ENCODE data around the gene RAB3D. TPM values are rescaled to one million over a fixed set of nuclear protein-coding genes. Genes with fewer than 3 reads are reported as not detected.

RAB3D gene
- total RNA-seq, 1 experiment from 2014 or later: 28.9 TPM

DNA sequence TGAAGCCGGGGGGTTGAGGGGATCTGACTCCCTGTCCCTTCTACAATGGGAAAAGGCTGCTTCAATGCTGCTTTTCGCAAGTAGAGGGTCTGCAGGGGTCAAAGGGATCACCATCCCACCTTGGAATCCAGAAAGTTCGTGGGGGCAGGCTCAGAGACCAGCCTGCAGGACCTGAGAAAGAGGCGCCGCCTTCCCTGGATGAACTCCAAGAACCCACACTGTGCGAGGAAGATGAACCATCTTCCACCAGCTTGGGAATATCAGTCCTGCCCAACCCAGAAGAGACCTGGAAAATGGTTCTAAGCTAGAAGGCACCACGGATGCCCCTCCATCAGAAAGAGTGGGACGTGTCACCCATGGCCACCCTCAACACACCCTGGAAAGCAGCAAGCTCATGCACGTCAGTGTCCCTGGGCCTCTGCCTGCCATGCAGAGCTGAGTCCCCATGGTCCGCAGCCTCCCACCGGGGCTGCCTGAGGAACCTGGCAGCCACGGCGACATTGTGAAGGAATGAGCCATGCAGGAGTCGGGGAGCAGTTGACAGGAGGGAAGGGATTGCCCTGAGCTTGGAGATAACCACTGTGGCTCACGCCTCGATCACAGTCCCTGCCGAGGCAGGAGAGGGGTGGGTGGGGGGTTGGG is 14.6 kb downstream of the RAB3D start:
- no peak overlapping the region for H3K27ac ChIP-seq (ENCODE audit: low read depth, low read length)
- intact Hi-C loops (cut with micrococcal nuclease): no loop called here
- no peaks in the 10 kb centered on the region for H3K9me2 ChIP-seq (ENCODE audit: insufficient read depth)
- no peaks in the 10 kb centered on the region for H3K9me3 ChIP-seq (ENCODE audit: control insufficient read depth in 1 of 2, insufficient read depth in 1 of 2, low read depth in 1 of 2, low read length in 2 of 2)
- H3K4me3 ChIP-seq (replicated peaks in 1 of 2; ENCODE audit: low read depth in 1 of 2, low read length in 2 of 2): no peak overlapping the region
- no peaks in the 10 kb centered on the region for H4K20me1 ChIP-seq (ENCODE audit: insufficient read depth)
- ChIA-PET RAD21 (ENCODE audit: low non-redundant PET in 1 of 2, low total read pairs in 2 of 2, uncharacterized antibody in 2 of 2, unreplicated experiment in 2 of 2) (interaction anchor here in 1 of 2 experiments (0.6 kb wide), 1 partner anchor 15 kb away, joined by 3 read pairs; no protein-coding TSS in a partner anchor), POLR2A (no interaction called here), CTCF (no interaction called here)
- DNase-seq (ENCODE audit: low read depth, low spot score) (no peak), ATAC-seq (no peak)
- no peak overlapping the region for H2AFZ ChIP-seq (ENCODE audit: low read depth, low read length, poor library complexity, severe bottlenecking)
- no peak overlapping the region for H3K4me2 ChIP-seq (ENCODE audit: low read length)
- H3K36me3 ChIP-seq (ENCODE audit: control insufficient read depth in 1 of 2, insufficient read depth in 2 of 2, low read length in 2 of 2): 0 out of 4 replicates have a peak, but pooled peaks cover 0 to 3% of the 10 kb centered on the region in 2 experiments
- TF ChIP-seq SIN3A (IDR thresholded peaks at IDR 0.05; ENCODE audit: low read depth): no peak
- TF ChIP-seq, protein P1, sequence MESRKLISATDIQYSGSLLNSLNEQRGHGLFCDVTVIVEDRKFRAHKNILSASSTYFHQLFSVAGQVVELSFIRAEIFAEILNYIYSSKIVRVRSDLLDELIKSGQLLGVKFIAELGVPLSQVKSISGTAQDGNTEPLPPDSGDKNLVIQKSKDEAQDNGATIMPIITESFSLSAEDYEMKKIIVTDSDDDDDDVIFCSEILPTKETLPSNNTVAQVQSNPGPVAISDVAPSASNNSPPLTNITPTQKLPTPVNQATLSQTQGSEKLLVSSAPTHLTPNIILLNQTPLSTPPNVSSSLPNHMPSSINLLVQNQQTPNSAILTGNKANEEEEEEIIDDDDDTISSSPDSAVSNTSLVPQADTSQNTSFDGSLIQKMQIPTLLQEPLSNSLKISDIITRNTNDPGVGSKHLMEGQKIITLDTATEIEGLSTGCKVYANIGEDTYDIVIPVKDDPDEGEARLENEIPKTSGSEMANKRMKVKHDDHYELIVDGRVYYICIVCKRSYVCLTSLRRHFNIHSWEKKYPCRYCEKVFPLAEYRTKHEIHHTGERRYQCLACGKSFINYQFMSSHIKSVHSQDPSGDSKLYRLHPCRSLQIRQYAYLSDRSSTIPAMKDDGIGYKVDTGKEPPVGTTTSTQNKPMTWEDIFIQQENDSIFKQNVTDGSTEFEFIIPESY (IDR thresholded peaks at IDR 0.05; ENCODE audit: extremely low read depth, insufficient replicate concordance, low read length): no peak
- TF ChIP-seq POLR2AphosphoS5 (IDR thresholded peaks at IDR 0.05; ENCODE audit: low read depth, low read length): no peak
- no peak for TF ChIP-seq CEBPB (IDR thresholded peaks at IDR 0.05; ENCODE audit: low read depth)
- TF ChIP-seq, protein P2, sequence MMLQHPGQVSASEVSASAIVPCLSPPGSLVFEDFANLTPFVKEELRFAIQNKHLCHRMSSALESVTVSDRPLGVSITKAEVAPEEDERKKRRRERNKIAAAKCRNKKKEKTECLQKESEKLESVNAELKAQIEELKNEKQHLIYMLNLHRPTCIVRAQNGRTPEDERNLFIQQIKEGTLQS (IDR thresholded peaks at IDR 0.05): no peak
- TF ChIP-seq, protein P3, sequence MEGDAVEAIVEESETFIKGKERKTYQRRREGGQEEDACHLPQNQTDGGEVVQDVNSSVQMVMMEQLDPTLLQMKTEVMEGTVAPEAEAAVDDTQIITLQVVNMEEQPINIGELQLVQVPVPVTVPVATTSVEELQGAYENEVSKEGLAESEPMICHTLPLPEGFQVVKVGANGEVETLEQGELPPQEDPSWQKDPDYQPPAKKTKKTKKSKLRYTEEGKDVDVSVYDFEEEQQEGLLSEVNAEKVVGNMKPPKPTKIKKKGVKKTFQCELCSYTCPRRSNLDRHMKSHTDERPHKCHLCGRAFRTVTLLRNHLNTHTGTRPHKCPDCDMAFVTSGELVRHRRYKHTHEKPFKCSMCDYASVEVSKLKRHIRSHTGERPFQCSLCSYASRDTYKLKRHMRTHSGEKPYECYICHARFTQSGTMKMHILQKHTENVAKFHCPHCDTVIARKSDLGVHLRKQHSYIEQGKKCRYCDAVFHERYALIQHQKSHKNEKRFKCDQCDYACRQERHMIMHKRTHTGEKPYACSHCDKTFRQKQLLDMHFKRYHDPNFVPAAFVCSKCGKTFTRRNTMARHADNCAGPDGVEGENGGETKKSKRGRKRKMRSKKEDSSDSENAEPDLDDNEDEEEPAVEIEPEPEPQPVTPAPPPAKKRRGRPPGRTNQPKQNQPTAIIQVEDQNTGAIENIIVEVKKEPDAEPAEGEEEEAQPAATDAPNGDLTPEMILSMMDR (IDR thresholded peaks at IDR 0.05 in 2 of 3, conservative IDR thresholded peaks at IDR 0.05 in 1 of 3; ENCODE audit: borderline replicate concordance in 1 of 3, insufficient read depth in 1 of 3, low read depth in 2 of 3, low read length in 2 of 3): no peak
- TF ChIP-seq EZH2phosphoT487 (IDR thresholded peaks at IDR 0.05; ENCODE audit: borderline replicate concordance): no peak
- TF ChIP-seq EZH2 (IDR thresholded peaks at IDR 0.05): no peak
- TF ChIP-seq ZNF274 (IDR thresholded peaks at IDR 0.05; ENCODE audit: low read depth, low read length): no peak
- no peak for TF ChIP-seq POLR2A (IDR thresholded peaks at IDR 0.05; ENCODE audit: borderline replicate concordance, extremely low read depth, insufficient read depth, insufficient read length)
- TF ChIP-seq, protein P4, sequence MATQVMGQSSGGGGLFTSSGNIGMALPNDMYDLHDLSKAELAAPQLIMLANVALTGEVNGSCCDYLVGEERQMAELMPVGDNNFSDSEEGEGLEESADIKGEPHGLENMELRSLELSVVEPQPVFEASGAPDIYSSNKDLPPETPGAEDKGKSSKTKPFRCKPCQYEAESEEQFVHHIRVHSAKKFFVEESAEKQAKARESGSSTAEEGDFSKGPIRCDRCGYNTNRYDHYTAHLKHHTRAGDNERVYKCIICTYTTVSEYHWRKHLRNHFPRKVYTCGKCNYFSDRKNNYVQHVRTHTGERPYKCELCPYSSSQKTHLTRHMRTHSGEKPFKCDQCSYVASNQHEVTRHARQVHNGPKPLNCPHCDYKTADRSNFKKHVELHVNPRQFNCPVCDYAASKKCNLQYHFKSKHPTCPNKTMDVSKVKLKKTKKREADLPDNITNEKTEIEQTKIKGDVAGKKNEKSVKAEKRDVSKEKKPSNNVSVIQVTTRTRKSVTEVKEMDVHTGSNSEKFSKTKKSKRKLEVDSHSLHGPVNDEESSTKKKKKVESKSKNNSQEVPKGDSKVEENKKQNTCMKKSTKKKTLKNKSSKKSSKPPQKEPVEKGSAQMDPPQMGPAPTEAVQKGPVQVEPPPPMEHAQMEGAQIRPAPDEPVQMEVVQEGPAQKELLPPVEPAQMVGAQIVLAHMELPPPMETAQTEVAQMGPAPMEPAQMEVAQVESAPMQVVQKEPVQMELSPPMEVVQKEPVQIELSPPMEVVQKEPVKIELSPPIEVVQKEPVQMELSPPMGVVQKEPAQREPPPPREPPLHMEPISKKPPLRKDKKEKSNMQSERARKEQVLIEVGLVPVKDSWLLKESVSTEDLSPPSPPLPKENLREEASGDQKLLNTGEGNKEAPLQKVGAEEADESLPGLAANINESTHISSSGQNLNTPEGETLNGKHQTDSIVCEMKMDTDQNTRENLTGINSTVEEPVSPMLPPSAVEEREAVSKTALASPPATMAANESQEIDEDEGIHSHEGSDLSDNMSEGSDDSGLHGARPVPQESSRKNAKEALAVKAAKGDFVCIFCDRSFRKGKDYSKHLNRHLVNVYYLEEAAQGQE (IDR thresholded peaks at IDR 0.05; ENCODE audit: low read depth): no peak
- TF ChIP-seq SRF (IDR thresholded peaks at IDR 0.05; ENCODE audit: low read depth): no peak
- no peak for TF ChIP-seq EGR1 (IDR thresholded peaks at IDR 0.05; ENCODE audit: low read depth)
- no peak for TF ChIP-seq ELF1 (IDR thresholded peaks at IDR 0.05; ENCODE audit: borderline replicate concordance, low read depth)
- TF ChIP-seq, protein P5, sequence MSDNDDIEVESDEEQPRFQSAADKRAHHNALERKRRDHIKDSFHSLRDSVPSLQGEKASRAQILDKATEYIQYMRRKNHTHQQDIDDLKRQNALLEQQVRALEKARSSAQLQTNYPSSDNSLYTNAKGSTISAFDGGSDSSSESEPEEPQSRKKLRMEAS (IDR thresholded peaks at IDR 0.05): no peak
- no peak for TF ChIP-seq JUND (IDR thresholded peaks at IDR 0.05)
- no peaks in the 10 kb centered on the region for H3K4me1 ChIP-seq (ENCODE audit: control insufficient read depth in 1 of 2, insufficient read depth in 2 of 2, low read length in 2 of 2)
- no peaks in the 10 kb centered on the region for H3K79me2 ChIP-seq (ENCODE audit: insufficient read depth, low read length)
- no TSS peak for BruUV-seq (replicated peaks)
- no peaks in the 10 kb centered on the region for H3K27me3 ChIP-seq (ENCODE audit: insufficient read depth, low read length)
- H3K9ac ChIP-seq (ENCODE audit: low read length): no peak overlapping the region

All from HCT116 (cell line).